Stimulated activated naive CD8-positive, alpha-beta T cell treated with anti-CD3 and anti-CD28 coated beads, Interleukin-15, Interleukin-2, amounts not matched to agents 100 U/mL and 50 U/mL, for 24 hours (primary cell): ENCODE data around the gene DYDC2.
"Not testable (repeated sequence)": the region's sequence is repeated elsewhere in the genome, so short reads cannot be mapped to it uniquely, and the experiment has no call there.

Experiments used
- ATAC-seq: fragments of 150-1000 bp; cut with Tn5 transposase; one replicate; pipeline ENCODE4 v1.10.0; 2021
- DNase-seq: peaks from one replicate; pipeline ENCODE4 v3.0.0; 2021

DYDC2 gene, protein sequence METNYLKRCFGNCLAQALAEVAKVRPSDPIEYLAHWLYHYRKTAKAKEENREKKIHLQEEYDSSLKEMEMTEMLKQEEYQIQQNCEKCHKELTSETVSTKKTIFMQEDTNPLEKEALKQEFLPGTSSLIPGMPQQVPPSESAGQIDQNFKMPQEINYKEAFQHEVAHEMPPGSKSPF

DNA sequence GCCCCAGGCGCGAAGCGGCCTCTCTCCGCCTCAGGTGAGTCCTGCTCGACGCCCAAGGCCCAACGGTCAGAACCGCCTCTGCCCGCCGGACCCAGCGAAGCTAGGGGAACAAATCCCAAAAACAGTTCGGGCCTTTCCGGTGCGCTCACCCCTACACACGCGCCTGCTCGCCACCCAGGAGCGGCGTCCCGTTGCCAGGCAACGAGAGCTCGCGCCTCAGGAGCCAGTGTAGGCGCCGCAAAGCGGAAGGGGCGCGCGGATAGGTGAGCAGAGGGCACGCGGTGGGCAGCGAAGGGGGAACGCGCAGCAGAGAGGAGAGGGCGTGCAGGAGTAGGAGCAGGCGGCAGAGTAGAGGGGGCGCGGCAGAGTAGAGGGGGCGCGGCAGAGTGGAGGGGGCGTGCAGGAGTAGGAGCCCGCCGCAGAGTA lies at the start of gene DYDC2, which contains the start of gene DYDC1:
DYDC2 (plus strand) TSS at position 219 of the 426 bp plus-strand sequence. CDS start 5,663 bp downstream, outside the sequence.
DYDC1 (minus strand) TSS at position 193 of the 426 bp plus-strand sequence. CDS start 4,154 bp downstream, outside the sequence.
- ATAC-seq, result peak; percentile 81
- DNase-seq, result peak; percentile 69

DNA sequence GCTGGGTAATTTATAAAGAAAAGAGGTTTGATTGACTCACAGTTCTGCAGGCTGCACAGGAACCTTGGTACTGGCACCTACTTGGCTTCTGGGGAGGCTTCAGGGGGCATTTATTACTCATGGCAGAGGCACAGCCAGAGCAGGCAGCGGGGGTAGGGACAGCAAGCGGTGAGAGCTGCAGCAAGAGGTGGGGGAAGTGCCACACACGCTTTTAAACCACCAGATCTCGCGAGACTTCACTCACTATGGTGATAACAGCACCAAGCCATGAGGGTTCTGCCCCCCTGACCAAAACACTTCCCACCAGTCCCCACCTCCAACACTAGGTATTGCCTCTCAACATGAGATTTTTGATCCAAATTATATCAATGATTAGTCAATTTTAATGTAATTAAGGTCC lies 43.1 kb upstream of the DYDC2 start:
- ATAC-seq, result no peak
- DNase-seq, result no peak

DNA sequence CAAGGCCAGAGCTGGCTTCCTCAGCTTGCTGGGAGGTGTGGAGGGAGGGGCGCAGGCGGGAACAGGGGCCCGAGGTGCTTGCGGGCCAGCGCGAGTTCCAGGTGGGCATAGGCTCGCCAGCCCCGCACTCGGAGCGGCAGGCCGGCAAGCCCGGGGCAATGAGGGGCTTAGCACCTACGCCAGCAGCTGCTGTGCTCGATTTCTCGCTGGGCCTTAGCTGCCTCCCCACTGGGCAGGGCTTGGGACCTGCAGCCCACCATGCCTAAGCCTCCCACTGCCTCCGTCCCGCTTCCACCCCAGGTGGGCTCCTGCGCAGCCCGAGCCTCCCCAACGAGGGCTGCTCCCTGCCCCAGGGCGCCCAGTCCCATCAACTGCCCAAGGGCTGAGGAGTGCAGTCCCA lies 41.2 kb upstream of the DYDC2 start:
- ATAC-seq (no peak), DNase-seq (no peak)

DNA sequence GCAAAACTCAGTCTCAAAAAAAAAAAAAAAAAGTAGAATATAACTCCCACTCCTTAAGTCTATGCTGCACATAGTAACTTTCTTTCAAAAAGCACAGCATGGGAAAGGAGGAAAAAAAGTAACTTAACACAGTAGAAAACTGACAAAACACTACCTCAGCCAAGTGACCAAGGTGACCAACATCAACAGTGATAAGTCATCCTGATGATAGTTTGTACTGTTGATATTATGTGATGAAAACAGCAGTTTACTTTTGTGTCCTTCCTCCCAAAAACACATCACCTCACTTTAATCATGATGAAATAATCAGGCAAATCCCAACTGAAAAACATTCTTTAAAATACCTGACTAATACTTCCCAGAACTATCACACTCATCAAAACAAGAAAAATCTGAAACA lies 37.8 kb upstream of the DYDC2 start:
- ATAC-seq (no peak), DNase-seq (no peak)

DNA sequence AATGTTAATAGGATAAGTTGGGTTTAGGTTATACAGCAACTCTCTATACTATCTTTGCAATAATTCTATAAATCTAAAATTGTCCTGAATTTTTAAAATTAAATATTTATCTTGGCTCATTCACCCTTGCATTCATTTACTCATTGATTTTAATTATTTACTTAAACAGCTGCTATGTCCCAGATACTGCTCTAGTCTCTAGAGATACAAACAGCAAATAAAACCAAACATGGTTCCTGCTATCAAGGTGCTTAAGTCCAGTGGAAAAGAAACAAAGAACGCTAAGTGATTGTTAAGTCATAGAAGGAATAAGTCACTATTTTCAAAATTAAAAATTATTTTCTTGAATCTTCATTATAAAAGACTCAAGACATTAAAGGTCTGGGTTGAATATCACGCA lies 37.3 kb upstream of the DYDC2 start:
- DNase-seq (no peak), ATAC-seq (no peak)

DNA sequence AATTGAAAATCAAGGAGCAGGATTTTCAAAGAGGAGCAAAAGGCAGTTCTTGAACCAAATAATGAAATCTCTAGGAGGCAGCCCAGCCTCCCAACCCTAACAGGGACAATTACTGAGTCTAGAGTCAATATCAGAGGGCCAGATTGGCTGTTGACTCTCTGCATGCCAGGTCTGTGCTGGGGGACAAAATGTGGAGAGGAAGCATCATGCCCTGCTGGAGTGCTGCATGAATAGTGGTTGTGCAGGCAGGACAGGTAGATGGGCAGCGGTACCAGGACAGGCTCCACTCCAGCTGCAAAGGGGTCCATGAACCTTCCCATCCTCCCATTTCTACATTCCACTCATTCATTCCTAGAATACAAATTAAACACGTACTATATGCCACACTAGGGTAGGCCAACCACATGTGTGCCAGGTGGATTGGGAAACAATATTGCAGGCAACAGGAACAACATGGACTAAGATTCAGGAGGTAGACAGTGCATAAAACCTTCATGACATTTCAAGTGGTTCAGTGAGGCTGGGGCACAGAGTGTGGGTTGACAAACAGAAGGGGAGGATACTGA lies 36.8 kb upstream of the DYDC2 start:
- DNase-seq (no peak), ATAC-seq (no peak)

DNA sequence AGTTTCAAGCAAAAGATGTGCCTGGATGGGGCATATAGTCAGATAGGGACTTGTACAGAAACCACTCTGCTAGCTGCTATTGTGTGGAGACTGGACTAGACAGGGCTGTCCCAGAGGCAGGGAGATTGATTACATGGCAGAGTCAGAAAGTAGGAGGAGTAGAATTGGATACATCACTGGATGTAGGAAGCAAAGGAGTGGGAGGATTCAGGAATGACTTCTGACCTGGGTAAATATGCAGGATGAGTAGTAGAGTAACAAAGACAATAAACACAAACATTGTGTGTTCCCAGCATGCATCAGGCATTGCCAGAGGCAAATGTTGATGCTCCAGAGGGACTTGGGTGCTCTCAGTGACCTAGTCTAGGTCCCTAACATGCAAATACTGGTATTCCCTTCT lies 36.2 kb upstream of the DYDC2 start:
- DNase-seq (no peak), ATAC-seq (no peak)

DNA sequence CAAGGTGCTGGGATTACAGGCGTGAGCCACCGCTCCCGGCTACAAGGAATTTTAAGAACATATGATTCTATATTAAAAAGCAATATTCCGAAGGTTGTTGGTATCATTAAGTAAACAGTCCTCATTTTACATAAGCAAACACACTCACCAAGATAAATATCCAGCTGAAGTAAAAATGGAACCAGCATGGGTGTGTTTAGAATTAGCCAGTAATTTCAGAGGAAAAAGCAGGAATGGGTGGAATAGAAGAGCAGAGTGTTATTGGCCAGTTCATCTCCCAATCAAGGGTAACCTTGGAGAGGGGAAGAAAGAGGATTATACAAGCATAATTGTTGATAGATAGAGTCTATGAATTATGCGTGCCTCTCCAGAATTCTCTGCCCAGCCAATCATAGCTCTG lies 35.4 kb upstream of the DYDC2 start:
- DNase-seq (no peak), ATAC-seq (no peak)

DNA sequence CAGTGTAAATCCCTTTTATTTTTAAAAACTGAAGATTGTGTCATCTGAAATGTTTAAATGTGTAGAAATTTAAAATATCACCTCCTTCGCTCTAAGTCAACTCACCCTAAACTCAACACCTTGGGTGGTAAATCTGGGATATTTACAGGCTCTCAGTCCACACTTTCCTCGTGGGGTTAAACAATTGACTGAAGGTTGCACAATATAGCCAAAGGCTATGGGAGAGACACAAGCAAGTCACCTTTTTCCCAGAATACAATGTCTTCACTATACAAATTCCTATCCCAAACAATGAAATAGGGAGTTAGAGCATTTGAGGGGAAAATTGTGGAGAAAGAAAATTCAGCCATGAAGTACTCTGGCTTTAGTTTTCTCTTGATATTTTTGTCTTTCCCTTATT lies 34.4 kb upstream of the DYDC2 start:
- DNase-seq, result no peak
- no peak for ATAC-seq

DNA sequence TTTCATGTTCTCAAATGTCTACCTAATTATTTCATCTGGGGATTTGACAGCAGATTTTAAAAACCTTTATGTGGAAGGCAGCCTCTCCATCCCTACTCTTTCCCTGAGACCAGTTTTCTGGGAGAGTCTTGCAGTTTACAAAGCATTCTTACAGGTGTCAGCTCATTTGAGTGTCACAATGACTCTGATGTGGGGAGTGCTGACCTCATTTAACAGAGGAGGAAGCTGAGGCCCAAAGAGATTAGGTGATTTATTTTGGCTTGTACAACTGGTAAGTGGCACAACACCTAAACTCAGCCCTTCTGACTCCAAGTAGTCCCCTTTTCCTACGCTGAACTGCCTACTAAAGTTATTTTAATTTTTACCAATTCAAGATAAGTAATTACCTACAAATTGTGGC lies 33.9 kb upstream of the DYDC2 start:
- DNase-seq, result no peak
- no peak for ATAC-seq

DNA sequence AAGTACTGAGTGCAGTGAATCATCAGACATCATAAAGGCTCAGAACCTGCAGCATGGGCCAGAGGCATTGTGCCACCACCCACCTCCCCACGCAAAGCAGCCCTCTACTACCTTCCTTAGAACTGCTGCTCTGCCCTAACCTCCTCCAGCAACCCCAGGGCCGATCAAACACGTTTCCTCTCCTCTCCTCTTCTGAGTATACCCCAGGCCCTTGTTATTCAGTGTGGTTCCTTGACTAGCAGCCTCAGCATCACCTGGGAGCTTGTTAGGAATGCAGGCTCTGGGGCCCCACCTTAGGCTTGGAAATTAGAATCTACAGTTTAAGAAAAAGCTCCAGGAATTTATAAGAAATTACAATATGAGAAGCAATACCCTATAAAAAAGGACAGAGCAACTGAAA lies 33.3 kb upstream of the DYDC2 start:
- ATAC-seq (no peak), DNase-seq (no peak)

DNA sequence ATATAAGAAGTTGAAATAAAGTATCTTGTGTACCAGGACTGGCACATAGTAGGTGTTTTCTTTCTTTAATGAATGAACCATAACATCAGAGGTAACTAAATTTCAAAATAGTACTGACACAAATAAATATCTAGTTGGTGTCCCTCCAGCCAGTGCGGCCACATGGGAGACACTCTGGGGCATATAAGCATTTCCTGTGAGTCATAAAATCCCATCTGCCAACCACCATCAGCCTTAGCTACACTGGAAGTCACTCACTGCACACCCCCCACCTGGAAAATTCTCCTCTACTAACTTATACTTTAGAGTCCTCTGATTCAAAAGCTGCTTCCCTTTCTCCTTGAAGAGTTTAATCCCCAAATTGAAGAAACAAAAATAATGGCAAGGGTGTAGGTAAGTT lies 32.5 kb upstream of the DYDC2 start:
- no peak for DNase-seq
- ATAC-seq, result peak; percentile 55

DNA sequence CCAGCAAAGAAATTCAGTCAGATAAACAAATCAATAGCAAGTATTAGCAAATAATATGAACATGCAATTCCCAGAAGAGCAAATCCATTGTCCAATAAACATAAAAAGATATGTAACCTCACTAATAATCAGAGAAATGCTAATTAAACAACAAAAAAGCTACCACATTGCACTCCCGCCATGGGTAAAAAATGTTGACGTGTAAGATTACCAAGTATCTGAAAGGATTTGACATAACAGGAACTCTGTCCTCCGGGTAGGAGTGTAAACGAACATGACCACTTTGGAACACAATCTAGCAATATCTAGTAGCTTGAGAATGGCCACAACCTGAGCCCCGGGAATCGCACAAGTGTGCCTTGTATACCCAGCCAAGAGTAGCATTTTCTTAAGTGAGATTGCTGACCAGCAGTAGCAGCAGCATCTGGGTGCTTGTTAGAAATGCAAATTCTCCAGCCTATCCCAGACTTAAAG lies 31.7 kb upstream of the DYDC2 start:
- DNase-seq, result no peak
- no peak for ATAC-seq

DNA sequence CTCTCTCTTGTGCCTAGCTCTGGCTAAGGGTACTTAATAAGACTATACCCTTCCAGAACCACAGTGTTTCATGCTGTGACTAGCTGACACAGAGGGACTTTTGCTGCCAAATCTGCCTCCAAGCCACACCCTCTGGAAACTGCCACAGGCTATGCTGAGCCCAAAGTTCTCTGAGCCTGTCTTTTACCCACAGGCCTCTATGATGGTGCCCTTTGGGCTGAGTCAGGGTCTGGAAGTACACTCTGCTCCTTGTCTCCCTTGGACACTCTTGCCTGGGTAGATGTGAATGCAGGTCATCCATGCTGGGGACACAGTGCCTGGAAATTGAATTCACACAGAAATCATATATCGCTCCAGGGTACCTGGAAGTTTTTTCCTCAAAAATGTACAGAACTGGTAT lies 22.6 kb upstream of the DYDC2 start:
- DNase-seq, result no peak
- ATAC-seq, result no peak

DNA sequence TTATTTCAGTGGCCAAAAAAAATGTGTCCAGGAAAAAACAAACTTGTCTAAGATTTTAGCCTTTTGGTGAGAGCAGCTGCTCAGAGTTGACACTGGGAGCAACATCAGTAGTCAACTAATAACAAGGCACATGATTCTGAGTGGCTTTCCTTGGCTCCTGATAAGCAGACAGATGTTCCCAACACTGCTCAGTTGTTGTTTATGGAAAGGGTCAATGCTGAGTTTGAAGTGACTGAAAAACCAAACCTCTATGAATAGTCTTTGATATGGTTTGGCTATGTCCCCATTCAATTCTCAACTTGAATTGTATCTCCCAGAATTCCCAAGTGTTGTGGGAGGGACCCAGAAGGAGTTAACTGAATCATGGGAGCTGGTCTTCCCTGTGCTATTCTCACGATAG lies 12.3 kb upstream of the DYDC2 start:
- ATAC-seq (no peak), DNase-seq (no peak)

DNA sequence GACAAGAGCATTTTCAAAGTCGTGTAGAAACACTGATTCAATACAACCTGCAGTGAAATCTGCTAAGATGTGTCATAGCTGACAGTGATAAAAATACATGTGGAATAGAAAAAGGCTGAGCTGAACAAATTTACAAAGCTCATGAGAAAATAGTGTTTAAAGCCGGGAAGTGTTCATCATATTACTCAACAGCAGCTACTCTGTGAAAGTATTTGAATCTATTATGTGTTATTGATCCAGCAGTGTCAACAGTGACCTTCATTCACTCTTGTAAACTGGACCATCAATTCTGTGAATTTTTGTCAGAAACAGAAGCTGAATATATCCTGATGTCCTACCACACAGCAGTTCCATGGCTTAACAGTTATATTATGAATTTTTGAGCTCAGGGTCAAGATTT lies 11.7 kb upstream of the DYDC2 start:
- DNase-seq, result no peak
- no peak for ATAC-seq

DNA sequence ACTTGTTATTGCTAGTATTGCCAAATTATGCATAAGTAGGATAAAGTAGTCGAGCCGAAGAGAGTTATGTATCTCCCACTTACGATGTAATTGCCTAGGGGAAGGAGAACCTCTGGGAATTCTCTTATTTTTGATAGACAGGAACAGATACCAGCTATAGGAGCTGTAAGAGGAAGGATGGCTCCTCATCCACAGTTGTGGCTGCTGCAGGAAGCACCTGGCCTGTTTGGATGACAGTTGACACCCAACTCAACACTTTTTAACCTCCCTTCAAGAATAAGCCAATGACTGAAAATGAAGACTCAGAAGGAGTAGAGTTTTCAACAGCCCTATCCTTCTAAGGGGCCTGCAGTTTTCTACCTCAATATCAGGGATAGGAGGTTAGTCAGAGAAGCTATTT lies 6.3 kb upstream of the DYDC2 start:
- ATAC-seq, result no peak
- DNase-seq, result no peak

DNA sequence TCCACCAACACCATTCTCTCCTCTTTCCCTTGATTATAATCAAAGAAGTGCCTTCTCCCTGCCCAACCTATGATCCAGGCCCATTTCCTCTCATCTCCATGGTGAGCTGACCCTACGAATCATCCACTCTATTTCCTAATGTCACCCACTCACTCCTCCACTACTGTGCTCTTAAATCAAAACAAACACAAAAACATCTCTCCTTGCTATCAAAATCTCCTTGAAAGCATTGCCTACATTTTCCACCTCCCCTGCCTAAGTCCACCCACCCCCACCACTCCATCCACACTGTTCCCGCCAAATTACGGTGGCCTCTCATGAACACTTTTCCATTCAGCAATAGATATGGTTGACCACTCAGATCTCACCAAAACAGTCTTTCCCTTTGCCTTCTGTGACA lies 5.4 kb upstream of the DYDC2 start:
- ATAC-seq (no peak), DNase-seq (no peak)

DNA sequence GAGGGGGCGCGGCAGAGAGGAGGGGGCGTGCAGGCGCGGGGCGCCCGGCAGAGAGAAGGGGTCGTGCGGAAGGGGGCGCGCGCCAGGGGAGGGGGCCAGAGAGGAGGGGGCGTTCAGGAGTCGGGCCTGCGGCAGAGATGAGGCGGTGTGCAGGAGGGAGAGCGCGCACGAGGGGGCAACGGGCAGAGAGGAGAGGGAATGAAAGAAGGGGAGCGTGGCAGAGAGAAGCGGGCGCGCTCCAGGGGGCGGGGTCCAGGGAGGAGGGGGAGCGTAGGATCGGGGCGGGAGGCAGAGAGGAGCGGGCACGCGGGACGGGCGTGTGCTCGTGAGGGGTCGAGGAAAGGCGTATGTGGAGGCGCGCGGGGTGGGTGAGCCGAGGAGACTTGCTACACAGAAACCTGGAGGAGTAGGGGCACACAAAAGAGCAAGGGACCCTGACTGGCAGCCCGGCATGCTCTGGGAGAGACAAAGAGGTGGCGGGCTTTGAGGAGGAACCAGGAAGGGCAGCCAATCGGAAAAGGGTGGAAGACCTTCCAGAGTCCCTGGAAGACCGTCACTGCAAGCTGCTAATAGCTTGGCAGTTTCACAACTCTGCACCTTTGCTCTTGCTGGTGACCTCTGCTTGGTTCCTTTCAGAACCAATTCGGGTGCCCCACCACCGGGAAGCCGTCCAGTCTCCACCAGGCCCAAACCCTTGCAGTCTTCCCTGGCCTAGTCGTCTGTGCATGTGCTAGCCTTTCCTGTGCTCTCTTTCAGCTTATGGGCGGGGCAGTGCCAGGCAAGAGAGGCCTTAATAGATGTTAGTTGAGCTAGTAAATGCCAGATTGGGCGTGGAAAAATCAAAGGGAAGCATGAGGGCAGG lies 639 bp downstream of the DYDC2 start:
- ATAC-seq, result peak; percentile 36
- DNase-seq, result peak; percentile 9

DNA sequence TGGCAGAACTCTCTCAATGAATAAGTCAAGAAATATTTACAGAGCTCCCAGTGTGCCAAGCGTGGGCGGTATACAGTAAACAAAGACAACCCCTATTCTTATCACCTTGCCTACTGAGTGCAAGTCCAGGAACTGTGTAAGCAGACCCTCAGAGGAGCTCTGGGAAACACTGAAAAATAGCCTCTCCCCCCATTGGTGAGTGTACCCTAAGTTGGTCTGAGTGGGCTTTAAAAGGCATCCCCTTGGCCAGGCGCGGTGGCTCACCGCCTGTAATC lies 1.2 kb downstream of the DYDC2 start:
- DNase-seq, result no peak
- no peak for ATAC-seq

DNA sequence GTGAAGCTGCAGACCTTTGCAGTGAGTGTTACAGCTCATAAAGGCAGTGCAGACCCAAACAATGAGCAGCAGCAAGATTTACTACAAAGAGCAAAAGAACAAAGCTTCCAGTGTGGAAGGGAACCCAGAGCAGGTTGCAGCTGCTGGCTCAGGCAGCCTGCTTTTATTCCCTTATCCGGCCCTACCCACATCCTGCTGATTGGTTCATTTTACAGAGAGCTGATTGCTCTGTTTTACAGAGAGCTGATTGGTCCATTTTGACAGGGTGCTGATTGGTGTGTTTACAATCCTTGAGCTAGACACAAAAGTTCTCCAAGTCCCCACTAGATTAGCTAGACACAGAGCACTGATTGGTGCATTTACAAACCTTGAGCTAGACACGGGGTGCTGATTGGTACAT lies 2.3 kb downstream of the DYDC2 start:
- DNase-seq, ATAC-seq: not testable (repeated sequence)

DNA sequence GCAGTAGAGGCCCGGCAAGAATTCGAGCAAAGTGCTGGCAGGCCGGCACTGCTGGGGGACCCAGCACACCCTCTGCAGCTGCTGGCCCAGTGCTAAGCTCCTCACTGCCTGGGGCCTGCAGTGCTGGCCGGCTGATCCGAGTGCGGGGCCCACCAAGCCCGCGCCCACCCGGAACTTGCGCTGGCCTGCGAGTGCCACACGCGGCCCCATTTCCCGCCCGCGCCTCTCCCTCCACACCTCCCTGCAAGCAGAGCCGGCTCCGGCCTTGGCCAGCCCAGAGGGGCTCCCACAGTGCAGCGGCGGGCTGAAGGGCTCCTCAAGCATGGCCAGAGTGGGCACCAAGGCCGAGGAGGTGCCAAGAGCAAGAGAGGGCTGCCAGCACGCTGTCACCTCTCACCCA lies 3.1 kb downstream of the DYDC2 start:
- ATAC-seq, result no peak
- no peak for DNase-seq

DNA sequence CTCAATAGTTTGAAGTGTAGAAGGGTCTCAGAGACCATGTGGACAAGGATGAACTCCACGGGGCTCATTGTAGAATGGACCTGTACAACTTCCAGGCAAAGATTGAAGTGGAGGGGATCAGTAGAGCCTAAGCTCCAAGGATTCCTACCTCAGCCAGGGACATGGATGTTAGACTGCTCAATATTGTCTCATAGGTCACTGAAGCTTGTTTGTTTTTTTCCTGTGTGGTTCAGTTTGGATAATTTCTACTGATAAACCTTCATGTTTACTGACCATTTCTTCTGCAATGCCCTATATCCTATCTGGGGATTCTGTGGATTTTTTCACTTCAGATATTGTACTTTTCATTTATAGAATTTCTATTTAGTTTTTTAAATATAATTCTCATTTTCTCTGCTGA lies 8.9 kb downstream of the DYDC2 start:
- DNase-seq (no peak), ATAC-seq (no peak)

DNA sequence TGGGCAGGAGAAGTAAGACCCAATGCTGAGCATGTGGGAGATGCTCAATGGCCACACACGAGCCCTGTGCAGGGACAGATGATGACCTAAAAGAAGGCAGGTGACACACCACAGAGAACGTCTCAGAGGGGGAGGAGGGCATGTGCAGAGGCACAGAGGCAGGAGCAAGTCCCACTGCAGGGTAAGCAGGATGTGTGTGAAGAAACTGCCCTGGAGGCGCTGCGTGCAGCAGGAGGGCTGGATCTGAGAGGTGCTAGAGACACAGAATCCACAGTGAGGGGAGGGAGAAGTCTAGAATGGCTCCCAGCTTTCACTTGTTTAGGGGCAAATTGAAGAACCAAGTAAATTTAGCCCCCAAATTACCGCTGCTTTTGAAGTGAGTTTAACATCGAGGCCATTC lies 14.9 kb downstream of the DYDC2 start:
- no peak for ATAC-seq

More for the DNA sequence above, 14.9 kb downstream of the DYDC2 start:
- DNase-seq, result no peak
